COLO668 (cell line): ENCODE measurements around the gene ZNRD2.
A peak's percentile ranks its signal among the peaks of the same experiment; 100 is the strongest.

ENCODE experiments used
- DNase-seq: peaks from one replicate; lab custom pipeline; 2025; ENCODE audit not compliant: unreplicated experiment; lab: John Stamatoyannopoulos, UW

The ZNRD2 gene

DNA sequence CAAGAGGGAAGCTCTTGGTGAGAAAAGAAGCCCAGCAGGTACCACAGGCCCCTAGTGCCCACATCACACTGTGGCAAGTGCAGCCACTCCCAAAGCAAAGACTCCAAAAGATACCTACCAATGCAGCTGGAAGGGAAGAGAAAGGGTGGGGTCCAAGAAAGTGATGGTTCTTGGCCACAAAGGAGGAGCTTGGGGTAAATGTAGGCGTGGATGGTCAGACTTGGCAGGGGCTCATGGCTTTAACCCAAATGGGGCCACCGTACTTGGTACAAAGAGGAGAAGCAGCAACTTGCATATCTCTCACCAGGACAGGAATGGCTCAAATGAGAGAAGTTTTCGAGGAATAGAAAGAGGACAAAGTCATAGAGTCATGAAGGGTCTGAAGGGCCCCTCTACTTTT, 39.0 kb downstream of the ZNRD2 start:
- no peak for DNase-seq

DNA sequence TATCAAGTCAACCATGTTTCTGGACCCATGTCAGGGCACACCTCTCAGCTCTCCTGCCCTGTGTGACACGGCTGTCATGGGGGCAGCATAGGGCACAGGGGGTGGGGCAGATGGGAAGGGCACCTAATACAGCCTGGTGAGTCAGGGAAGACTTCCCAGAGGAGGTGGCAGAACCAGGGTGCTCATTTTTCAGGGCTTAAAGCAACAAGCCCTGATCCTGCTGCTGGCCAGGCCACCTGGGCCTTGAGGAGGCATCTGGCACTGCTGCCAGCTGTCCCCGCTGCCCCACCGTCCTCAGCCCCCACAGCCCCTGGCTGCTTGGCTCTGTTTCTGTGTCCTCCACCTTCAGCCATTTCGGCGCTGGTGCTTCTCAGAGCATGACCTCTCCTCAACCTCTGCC, 39.4 kb downstream of the ZNRD2 start:
- DNase-seq = no peak

DNA sequence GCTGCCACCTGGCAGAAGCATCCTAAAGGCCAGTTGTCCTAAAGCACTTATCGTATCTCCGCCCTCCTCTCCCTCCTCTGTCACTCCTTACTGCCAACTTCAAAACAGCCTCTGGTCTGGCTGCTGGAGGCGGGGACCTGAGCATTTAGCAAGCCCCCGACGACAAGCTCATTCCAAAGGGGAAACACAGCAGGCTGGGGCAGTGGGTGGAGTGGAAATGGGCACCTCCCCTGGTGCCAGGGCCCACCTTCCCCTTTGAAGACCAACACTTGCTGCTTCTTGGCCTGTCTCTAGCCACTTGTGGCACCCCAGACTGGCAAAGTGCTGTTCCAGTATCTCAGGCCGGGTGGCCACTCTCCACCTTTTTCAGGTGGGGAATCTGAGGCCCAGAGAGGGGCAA, 40.1 kb downstream of the ZNRD2 start:
- no peak for DNase-seq

DNA sequence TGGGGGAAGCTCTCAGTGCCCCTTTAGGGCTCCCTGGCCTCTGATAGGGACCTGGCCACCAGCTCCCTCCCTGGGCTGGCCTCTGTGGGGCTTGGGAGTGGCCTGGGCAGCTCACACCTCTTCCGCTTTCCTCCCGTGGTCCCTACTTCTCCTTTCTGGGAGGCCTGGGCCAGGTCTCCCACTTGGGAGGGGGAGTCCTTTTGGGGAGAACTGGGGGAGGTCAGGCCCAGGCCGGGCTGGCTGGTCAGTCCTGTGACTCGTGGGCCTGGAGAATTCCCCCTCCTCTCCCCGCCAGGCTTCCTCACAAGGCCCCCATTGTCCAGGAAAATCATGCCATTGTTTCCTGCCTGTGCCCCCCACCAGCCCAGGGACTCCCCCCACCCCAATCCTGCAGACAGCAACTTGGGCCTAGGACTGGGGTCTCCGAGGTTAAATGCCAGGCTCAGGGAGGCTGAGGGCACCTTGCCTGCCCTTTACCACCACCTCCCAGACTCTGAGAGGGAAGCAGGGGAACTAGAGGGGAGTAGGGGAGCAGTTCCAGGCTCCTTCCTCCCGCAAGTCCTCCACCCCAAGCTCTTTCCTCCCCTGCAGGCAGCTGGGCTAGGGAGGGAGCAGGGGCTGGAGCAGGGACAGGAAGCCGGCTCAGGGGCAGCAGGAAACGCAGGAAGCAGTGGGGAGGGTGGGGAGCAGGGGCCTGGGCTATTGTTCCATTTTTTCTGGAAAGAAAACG, 40.9 kb downstream of the ZNRD2 start:
- no peak for DNase-seq

DNA sequence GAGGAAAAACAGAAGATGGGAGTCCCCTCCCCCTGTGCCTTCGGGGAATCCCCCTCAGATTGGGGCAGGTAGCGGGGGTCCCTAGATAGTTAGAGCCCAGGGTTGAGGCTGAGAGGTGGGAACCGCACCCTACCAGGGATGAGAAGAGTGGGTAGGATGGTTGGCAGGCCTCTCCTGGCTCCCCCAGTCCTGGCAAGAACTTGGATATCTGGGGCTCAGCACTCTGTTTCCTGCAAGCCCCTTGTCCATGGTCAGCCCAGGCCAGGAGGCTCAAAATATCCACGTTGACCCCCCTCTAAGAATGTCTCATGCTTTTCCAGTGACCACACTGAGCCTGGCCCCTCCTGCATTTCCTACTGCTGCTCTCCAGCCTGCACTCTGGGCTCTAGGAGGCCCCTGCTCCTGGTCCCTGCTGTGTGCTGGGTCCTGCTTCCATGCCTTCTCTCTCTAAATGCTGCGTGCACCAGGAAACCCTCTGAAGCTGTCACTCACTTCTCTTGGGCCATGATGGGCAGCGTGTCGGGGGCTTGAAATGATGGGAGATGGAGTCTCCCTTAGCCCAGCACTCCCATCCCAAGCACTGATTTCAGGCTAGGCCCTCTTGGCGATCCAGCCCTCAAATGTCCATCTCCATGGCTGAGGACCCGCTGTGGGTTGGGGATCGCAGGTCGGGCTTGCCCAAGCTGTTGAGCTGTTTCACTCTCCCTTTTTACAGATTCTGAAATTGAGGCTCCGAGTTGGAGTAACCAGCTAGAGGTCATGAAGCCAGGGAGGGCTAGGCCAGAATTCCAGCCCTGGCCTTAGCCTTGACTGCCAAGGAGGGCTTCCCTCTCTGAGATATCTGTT, 41.7 kb downstream of the ZNRD2 start:
- no peak for DNase-seq

DNA sequence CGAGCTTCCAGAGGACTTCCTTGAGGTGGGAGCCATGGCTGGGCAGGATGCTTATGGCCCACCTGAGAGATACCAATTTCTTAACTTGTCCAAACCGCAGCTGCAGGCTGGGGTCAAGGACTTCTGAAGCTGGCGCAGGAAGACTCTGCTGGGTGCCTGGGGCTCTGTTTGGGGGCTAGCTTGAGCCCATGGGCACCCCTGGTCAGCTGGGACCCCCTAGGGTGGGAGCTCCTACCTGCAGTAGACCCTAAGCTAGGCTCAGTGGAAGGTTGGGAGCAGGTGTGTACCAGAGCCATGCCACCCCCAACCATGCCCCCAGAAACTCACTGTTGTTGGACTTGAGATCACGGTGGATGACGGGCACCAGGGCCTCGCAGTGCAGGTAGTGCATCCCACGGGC, 42.4 kb downstream of the ZNRD2 start:
- DNase-seq = no peak

DNA sequence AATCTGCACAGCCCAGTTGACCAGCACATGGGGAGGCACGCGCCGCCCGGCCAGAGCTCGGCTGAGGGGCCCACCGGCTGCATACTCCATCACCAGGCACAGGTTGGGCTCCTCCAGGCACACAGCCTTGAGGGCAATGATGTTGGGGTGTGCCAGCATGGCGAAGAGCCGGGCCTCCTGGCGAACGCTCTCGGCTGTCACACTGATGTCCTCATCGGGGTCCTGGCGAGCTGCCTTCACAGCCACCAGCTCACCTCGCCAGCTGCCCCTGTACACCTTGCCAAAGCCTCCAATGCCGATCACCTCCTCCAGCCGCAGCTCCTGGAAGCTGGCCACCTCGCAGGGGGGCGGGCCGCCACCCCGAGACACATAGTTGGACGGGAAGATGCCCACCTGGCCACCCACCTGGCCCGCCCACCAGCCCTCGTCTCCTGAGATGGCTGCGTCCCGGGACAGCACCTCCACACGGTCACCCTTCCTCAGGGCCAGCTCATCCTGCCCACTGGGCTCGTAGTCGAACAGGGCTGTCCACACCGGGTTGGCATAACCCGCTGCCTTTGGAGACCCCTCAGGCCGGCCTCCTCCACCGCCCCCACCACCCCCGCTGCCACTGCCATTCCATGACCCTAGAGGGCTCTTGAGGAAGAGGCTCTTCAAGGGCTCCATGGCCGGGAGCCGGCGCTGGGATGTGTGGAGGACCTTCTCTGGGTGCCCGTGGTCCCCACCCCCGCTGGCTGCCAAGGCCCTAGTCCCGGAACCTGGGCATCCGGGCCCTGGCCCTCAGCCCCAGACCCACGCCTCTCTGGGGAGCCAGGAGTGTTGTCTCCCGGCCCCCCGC, 43.0 kb downstream of the ZNRD2 start:
- DNase-seq = peak; percentile 46

DNA sequence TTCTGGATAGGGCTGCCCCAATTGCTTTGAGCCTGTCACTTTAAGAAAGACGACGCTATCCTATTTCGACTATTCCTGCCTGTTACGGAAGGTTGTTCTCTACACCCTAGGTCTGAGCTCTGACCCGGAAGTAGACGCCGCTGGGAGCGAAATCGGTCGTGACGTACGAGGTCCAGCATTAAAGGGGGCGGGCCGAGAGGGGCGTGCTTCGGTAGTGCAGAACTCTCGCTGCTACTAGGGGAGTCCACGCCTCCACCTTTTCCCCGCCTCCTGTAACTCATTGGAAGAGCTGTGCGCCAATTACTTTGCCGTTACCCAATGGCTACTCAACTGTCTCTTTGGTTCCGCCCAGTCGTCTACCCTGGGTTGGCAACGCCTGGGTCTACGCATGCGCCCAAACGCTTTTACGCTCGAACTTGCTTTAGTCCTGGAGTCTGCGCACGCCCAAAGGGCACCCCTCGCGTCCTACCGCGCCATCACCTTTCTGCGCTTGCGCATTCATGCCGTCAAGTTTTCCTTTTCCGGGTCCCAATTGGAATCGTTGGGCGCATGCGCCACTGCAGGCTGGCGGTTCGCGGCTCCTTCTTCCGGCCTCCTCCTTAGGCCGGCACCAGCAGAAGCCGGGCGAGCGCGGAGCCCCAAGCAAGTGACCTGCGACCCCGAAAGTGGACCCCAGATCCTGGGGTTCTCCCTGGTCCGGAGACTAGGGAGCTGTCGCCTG, 45.1 kb downstream of the ZNRD2 start, which contains the start of gene PCNX3:
TSS of gene PCNX3 (plus strand) at position 548 of the 721 bp plus-strand sequence. CDS start 536 bp downstream, outside the sequence.
- peak; percentile 100 for DNase-seq

DNA sequence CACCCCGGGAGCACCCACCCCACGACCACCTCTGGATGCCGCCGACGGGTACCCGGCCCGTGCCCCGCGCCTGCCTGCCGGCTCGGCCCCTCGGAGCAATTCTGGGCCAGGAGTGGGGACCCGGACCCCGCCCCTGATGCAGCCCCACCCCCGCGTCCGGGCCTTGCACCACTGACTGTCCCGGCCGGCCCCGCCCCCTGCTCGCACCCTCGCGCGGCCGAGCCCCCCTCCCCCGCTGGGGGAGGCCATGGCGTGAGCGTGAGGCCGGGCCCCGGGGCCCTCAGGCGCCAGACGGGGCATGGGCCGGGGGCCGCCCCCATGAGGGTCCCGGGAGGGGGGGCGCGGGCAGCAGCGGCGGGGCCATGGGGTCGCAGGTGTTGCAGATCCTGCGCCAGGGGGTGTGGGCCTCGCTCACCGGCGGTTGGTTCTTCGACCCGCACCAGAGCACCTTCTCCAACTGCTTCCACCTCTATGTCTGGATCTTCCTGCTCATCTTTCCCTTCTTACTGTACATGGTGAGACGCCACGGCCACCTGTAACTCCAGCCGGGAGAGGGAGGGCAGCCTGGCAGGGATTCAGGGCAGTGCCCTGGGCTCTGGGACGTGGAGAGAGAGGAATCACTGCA, 45.8 kb downstream of the ZNRD2 start:
- peak; percentile 53 for DNase-seq

DNA sequence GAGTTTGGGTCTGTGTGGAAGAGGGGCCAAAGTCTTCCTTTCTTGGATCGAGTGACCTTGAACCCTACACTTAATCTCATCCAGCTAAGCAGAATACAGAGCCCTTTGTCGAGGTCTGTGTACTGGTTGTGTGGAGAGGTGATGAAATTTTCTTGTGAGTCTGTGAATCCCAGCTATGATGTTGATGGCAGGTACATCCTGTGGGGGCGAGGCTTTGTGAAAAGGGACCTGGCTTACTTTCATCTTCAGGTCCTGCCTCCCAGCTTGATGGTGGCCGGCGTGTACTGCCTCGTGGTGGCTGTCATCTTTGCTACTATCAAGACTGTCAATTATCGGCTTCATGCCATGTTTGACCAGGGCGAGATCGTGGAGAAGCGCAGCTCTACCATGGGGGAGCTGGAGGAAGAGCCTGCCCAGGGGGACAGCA, 46.3 kb downstream of the ZNRD2 start:
- no peak for DNase-seq

DNA sequence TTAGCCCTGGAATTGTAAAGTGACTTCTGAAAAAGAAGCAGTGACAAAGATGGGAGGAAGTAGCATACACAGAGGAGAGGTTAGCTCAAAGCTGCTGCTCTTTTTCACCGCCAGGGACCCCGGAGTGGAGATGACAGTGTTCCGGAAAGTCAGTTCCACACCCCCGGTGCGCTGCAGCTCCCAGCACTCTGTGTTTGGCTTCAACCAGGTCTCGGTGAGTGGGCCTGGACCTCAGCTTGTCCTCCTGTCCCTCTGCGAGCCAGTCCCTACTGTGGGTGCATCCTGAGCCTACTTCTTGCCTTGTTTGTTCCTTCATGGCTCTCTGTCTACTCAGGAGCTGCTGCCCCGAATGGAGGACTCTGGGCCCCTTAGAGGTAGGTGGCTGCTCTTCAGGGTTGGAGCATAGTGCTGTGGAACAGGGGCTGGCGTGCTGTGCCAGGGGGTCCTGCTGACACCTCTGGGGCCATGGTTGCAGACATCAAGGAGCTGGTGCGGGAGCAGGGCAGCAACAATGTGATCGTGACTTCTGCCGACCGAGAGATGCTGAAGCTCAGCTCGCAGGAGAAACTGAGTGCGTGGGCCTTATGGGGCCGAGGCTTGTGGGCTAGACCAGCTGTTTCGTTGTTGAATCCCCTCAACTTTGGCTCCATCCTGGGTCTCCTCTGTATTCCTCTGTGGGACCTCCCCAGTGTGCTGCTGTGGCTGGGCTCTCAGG, 47.0 kb downstream of the ZNRD2 start:
- DNase-seq = no peak

DNA sequence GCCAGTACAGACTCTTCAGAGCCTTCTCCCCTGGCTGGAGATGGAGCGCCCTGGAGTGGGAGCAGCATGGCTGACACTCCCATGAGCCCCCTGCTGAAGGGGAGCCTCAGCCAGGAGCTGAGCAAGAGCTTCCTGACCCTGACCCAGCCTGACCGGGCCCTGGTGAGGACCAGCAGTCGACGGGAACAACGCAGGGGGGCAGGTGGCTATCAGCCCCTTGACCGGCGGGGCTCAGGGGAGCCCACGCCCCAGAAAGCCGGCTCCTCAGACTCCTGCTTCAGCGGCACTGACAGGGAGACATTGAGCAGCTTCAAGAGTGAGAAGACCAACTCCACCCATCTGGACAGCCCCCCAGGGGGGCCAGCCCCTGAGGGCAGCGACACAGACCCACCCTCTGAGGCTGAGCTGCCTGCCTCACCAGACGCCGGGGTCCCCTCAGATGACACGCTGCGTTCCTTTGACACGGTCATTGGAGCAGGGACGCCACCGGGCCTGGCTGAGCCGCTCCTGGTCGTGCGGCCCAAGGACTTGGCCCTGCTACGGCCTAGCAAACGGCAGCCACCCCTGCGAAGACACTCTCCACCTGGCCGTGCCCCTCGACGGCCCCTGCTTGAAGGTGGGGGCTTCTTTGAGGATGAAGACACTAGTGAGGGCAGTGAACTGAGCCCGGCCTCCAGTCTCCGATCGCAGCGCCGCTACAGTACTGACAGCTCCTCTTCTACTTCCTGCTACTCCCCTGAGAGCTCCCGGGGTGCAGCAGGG, 47.9 kb downstream of the ZNRD2 start:
- no peak for DNase-seq

DNA sequence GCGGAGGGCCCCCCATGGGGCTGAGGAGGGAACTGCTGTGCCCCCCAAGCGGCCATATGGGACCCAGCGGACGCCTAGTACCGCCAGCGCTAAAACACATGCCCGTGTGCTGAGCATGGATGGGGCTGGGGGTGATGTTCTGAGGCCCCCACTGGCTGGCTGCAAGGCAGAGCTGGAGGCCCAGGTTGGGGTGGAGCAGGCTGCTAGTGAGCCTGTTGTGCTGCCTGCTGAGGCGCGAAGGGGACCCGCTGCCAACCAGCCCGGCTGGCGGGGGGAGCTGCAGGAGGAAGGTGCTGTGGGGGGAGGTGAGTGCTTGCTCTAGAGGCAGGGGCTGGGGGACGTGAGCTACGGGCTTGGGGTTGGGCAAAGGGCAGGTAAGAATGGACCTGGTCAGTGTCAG, 48.5 kb downstream of the ZNRD2 start:
- no peak for DNase-seq

DNA sequence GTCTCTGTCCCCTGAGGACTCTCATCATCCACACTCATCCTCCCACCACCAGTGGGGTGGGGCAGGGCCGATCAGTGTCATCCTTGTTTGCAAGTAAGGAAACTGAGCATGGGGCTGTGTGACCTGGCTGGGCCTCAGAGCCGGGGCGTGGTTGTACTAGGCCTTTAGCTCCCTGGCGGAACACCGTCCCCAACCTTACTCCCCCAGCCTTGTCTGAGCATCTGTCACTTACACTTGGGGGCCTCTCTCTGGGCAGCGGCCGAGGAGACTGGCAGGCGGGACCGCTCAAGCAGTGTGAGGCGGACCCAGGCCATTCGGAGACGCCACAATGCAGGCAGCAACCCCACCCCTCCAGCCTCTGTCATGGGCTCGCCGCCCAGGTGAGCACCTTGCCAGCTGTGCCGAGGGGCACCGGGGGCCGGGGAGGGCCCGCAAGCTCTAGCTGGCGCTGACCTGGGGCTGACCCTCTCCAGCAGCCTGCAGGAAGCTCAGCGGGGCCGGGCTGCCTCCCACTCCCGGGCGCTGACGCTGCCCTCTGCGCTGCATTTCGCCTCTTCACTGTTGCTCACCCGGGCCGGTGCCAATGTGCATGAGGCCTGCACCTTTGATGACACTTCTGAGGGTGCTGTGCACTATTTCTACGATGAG, 49.1 kb downstream of the ZNRD2 start:
- no peak for DNase-seq

DNA sequence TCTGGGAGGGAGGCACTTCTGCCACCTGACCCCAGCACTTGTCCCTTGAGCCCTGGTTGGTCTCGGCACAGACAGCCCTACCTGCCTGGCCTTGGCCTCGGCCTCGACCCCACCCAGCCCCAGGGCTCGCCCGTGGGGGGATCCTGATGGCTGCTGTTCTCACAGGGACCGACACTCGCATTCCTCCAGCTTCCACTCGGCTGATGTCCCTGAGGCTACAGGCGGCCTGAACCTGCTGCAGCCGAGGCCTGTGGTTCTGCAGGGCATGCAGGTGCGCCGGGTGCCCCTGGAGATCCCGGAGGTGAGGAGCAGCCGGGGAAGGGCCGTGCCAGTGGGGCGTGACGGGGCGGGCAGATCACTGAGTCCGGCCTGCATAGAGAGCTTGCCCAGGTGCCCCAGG, 50.4 kb downstream of the ZNRD2 start:
- DNase-seq = no peak

DNA sequence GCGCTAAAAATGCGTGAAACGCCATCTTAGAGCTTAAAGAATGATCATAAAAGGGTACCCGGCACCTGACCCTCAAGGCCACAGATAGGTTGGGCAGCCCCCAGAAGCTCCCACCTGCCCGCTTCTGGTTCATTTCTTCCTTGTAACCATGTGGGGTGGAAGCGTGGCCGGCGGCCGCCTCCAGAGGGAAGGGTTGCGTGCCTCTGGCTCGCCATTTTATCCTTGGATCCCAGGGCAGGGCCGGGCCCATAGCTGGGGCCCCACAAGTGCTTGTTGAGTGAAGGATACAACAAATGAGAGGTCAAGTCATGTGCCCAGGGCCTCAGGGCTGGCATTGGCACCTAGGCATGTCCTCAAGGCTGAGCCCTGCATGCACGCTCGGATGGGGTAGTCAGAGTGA, 51.2 kb downstream of the ZNRD2 start:
- no peak for DNase-seq
